Mesodermal cell (in vitro differentiated cells): ENCODE results near the gene BAX.

ENCODE experiments used
- H3K27ac ChIP-seq: 2 replicates; pipeline ENCODE4 v1.7.0; 2013; ENCODE audit warnings: mild to moderate bottlenecking, low read depth, low read length, moderate library complexity; ENCODE audit not compliant: severe bottlenecking
- H3K36me3 ChIP-seq: 2 replicates; pipeline ENCODE4 v1.7.1; 2013; ENCODE audit warnings: mild to moderate bottlenecking, low read length, moderate library complexity; ENCODE audit not compliant: control insufficient read depth, insufficient read depth
- H3K4me1 ChIP-seq: one replicate; pipeline ENCODE4 v1.7.1; 2013; ENCODE audit warnings: mild to moderate bottlenecking, low read length; ENCODE audit not compliant: insufficient read depth, control insufficient read depth, poor library complexity, severe bottlenecking
- H3K4me3 ChIP-seq: 2 replicates; pipeline ENCODE4 v1.7.0; 2013; ENCODE audit warnings: low read length, control low read depth, mild to moderate bottlenecking; ENCODE audit not compliant: insufficient read depth, poor library complexity, severe bottlenecking; ENCODE audit errors: extremely low read depth
- H3K9me3 ChIP-seq: 2 replicates; pipeline ENCODE4 v1.7.1; 2013; ENCODE audit warnings: mild to moderate bottlenecking, low read length, moderate library complexity; ENCODE audit not compliant: control insufficient read depth
- WGBS, 2 experiments: methylation state at CpG; one replicate each; pipeline ENCODE4 v1.1.5; 2013; ENCODE audit warnings: missing lambda C conversion rate in 2 of 2; ENCODE audit not compliant: insufficient coverage in 2 of 2; 5-methylcytosine and 5-hydroxymethylcytosine counted together

Gene BAX

DNA sequence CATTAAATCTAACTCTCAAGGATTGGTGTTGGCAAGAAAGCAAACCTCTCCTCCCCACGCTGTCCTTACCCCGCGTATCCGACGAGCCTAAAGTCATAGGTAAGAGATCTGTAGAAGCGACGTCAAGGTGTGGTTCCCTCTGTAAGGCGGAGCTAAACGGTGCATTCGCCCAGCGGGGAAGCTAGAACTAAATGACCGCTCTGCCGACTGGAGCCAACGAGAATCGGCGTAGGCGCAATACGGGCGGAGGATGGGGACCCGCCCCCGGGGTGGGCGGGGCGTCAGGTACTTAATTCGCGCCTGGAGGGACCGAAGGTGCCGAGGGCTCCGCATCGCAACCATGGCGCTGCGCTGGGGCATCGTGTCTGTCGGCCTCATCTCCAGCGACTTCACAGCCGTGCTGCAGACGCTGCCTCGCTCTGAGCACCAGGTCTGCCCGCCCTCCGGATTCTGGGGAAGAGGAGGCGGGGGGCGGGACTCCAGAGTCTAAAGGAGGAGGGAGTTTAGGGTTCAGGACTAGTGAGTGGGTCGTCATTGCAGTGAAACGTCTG is 21.2 kb upstream of the BAX start, which contains the start of gene DHDH:
DHDH (plus strand) TSS at position 318 of the 551 bp plus-strand sequence; CDS start at position 341, 23 bp downstream.
- Histone ChIP-seq H3K9me3 (no peaks in the 10 kb centered on the region), H3K4me1 (no peaks in the 10 kb centered on the region), H3K36me3 (no peaks in the 10 kb centered on the region), H3K4me3 (peak within 1 kb of the TSS; percentile 43), H3K27ac (no peak within 1 kb of the TSS)
- 1% methylated on average over 32 to 39 of the region's 43 CpGs for WGBS, 2 experiments

GRCh38 chr19:48934837-48935236 is 19.8 kb upstream of the BAX start:
- 77 to 80% methylated on average over 6 to 18 of the region's 19 CpGs for WGBS, 2 experiments
- no peak overlapping the region for H3K4me3 ChIP-seq
- no peaks in the 10 kb centered on the region for H3K4me1 ChIP-seq

GRCh38 chr19:48935864-48936263 is 18.8 kb upstream of the BAX start:
- Histone ChIP-seq H3K4me3 (no peak overlapping the region), H3K4me1 (no peaks in the 10 kb centered on the region), H3K9me3 (no peaks in the 10 kb centered on the region), H3K27ac (no peak overlapping the region), H3K36me3 (no peaks in the 10 kb centered on the region)
- 98% methylated on average over 19 to 23 of the region's 25 CpGs for WGBS, 2 experiments

More at GRCh38 chr19:48934837-48935236, 19.8 kb upstream of the BAX start:
- Histone ChIP-seq H3K36me3 (no peaks in the 10 kb centered on the region), H3K27ac (no peak overlapping the region), H3K9me3 (no peaks in the 10 kb centered on the region)

DNA sequence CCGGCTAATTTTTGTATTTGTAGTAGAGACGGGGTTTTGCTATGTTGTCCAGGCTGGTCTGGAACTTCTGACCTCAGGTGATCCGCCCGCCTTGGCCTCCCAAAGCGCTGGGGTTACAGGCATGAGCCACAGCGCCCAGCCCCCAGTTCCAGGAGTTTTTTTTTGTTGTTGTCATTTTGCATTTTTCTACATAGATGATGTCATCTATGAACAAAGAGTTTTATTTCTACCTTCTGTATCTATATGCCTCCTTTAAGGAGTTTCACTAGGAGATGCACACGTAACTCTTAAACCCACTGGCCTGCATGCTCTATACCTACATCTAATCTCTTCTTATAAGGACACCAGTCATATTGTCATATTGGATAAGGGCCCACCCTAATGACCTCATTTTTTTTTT is 16.4 kb upstream of the BAX start:
- Histone ChIP-seq H3K27ac (no peak overlapping the region), H3K4me3 (no peak overlapping the region), H3K4me1 (no peaks in the 10 kb centered on the region), H3K36me3 (no peaks in the 10 kb centered on the region), H3K9me3 (no peaks in the 10 kb centered on the region)
- WGBS, 2 experiments, result 93 to 100% methylated on average over 4 to 6 of the region's 7 CpGs

DNA sequence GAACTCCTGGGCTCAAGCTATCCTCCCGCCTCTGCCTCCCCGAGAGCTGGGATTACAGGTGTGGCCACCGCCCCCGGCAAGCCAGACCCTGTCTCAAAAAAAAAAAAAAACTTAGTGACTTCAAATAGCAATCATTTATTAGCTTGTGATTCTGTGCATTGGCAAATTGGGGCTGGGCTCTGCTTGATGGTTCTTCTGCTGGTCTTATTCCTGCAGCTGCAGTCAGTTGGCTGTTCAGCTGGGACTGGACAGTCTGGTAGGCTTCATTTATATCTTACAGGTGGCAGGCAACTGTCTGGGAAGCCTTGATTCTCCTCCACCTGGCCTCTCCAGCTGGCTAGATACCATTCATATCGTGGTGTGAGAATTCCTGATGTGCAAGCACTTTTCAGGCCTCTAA is 13.8 kb upstream of the BAX start:
- Histone ChIP-seq H3K36me3 (no peaks in the 10 kb centered on the region), H3K4me3 (no peak overlapping the region), H3K27ac (no peak overlapping the region), H3K9me3 (no peaks in the 10 kb centered on the region), H3K4me1 (no peaks in the 10 kb centered on the region)
- 78% methylated on average over 3 of the region's 5 CpGs; no CpG with 5 or more reads in 1 of the 2 experiments for WGBS, 2 experiments

DNA sequence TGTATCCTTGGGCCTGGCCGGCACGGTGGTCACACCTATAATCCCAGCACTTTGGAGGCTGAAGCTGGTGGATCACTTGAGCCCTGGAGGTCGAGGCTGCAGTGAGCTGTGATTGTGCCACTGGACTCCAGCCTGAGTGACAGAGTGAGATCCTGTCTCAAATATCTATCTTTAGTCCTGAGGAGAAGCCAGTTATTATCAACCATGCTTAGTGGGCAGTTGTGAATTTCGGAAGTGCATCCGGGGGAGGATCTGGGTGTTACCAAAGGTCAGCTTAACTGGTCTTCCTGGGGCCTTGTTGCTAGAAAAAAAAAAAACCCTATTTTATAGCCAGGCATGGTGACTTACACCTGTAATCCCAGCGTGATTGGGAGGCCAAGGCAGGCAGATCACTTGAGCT is 11.6 kb upstream of the BAX start:
- no peaks in the 10 kb centered on the region for H3K4me1 ChIP-seq
- 76 to 93% methylated on average over 3 to 5 of the region's 6 CpGs for WGBS, 2 experiments
- no peak overlapping the region for H3K27ac ChIP-seq
- H3K36me3 ChIP-seq, result no peaks in the 10 kb centered on the region
- H3K9me3 ChIP-seq, result peaks cover 9% of the 10 kb centered on the region
- H3K4me3 ChIP-seq, result no peak overlapping the region

- WGBS, 2 experiments, result 97 to 100% methylated on average over 3 to 4 of the region's 5 CpGs
- Histone ChIP-seq H3K27ac (no peak overlapping the region), H3K36me3 (no peaks in the 10 kb centered on the region), H3K4me1 (no peaks in the 10 kb centered on the region), H3K9me3 (peaks cover 9% of the 10 kb centered on the region), H3K4me3 (no peak overlapping the region)
These were observed 9.3 kb upstream of the BAX start for GRCh38 chr19:48945415-48945814.

DNA sequence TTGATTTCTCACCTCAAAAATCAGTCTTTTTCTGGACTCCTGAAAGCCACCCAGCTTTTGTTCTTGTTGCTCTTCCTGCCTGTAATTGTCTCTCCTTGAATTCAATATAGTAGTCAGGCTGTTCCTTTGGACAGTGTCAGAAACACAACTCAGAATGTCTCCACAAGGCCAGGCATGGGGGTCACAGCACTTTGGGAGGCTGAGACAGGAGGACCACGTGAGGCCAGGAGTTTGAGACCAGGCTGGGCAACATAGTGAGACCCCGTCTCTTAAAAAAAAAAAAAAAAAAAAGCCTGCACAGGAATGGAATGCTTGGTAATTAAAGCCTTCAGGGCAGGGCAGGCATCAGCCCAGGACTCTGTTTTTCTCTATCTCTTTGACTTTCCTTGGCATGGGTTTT is 8.9 kb upstream of the BAX start:
- H3K27ac ChIP-seq, result no peak overlapping the region
- WGBS, 2 experiments, result 87 to 91% methylated on average over 1 to 2 of the region's 2 CpGs
- H3K9me3 ChIP-seq, result peaks cover 9% of the 10 kb centered on the region
- no peaks in the 10 kb centered on the region for H3K4me1 ChIP-seq
- H3K4me3 ChIP-seq, result no peak overlapping the region
- no peaks in the 10 kb centered on the region for H3K36me3 ChIP-seq

GRCh38 chr19:48946463-48947257 is 8.0 kb upstream of the BAX start:
- 84 to 85% methylated on average over 9 of the region's 9 CpGs for WGBS, 2 experiments

GRCh38 chr19:48947258-48947542 is 7.5 kb upstream of the BAX start:
- Histone ChIP-seq H3K9me3 (peaks cover 9% of the 10 kb centered on the region), H3K27ac (no peak overlapping the region), H3K4me3 (no peak overlapping the region), H3K4me1 (no peaks in the 10 kb centered on the region), H3K36me3 (no peaks in the 10 kb centered on the region)
- 86 to 96% methylated on average over 3 of the region's 3 CpGs for WGBS, 2 experiments

More at GRCh38 chr19:48946463-48947257, 8.0 kb upstream of the BAX start:
- no peaks in the 10 kb centered on the region for H3K4me1 ChIP-seq
- H3K4me3 ChIP-seq, result no peak overlapping the region
- H3K27ac ChIP-seq, result no peak overlapping the region
- H3K9me3 ChIP-seq, result peaks cover 9% of the 10 kb centered on the region
- no peaks in the 10 kb centered on the region for H3K36me3 ChIP-seq

- Histone ChIP-seq H3K36me3 (no peaks in the 10 kb centered on the region), H3K4me3 (no peak overlapping the region), H3K27ac (no peak overlapping the region), H3K9me3 (peaks cover 9% of the 10 kb centered on the region), H3K4me1 (no peaks in the 10 kb centered on the region)
- 88 to 94% methylated on average over 3 of the region's 3 CpGs for WGBS, 2 experiments
These were observed 4.5 kb upstream of the BAX start for GRCh38 chr19:48950159-48950558.
